GM19324 (cell line): ENCODE measurements around the gene EXOC6B.
"Not testable (repeated sequence)": the region's sequence is repeated elsewhere in the genome, so short reads cannot be mapped to it uniquely, and the experiment has no call there.

Experiments
- ATAC-seq: cut with Tn5 transposase; IDR thresholded peaks from one replicate; pipeline ENCODE4 v1.9.1; 2021; ENCODE audit warnings: mild to moderate bottlenecking, moderate library complexity; ENCODE audit not compliant: unreplicated experiment, low FRiP score

The EXOC6B gene

GRCh38 chr2:72562451-72563153 is 263.2 kb downstream of the EXOC6B start:
- ATAC-seq = no peak

DNA sequence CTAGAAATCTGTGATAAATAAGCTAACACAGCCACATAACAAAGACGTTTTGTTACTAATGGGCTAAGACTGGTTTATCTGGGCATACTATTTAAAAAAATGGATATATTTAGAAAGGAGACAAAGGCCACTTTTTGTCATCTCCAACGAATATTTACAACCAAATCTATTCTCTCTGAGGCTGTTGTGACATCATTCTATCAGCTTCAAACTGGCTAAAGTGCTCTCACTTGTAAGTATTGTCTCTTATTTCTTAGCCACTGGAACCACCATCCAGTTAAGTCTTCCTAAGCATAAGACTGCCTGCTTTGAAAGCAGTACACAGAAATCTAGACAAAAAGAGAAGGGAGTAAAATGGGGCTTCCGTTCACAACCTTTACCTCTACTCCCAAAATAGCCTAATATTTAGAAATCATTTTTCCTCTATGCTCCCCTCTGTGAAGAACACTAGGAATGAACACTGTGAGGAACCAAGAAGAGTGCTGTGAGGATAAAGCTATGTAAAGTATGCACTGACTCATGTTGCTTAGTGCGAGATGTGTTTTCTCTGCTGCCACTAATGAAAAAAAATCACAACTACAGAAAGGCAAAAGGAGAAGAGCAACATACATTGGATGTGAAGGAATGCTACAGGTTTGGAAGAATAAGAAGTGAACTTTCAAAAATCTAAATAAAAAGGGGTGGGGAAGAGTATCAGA is 264.1 kb downstream of the EXOC6B start:
- no peak for ATAC-seq

GRCh38 chr2:72555943-72556342 is 269.9 kb downstream of the EXOC6B start:
- no peak for ATAC-seq

DNA sequence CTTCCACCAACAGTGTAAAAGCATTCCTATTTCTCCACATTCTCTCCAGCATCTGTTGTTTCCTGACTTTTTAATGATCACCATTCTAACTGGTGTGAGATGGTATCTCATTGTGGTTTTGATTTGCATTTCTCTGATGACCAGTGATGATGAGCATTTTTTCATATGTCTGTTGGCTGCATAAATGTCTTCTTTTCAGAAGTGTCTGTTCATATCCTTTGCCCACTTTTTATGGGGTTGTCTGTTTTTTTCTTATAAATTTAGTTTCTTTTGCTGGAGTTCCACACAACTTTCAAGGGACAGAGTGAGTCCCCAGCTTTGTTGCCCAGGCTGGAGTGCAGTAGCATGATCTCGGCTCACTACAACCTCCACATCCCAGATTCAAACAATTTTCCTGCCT is 270.5 kb downstream of the EXOC6B start:
- not testable (repeated sequence) for ATAC-seq

- not testable (repeated sequence) for ATAC-seq
Measured at GRCh38 chr2:72554910-72555309, 270.9 kb downstream of the EXOC6B start.

DNA sequence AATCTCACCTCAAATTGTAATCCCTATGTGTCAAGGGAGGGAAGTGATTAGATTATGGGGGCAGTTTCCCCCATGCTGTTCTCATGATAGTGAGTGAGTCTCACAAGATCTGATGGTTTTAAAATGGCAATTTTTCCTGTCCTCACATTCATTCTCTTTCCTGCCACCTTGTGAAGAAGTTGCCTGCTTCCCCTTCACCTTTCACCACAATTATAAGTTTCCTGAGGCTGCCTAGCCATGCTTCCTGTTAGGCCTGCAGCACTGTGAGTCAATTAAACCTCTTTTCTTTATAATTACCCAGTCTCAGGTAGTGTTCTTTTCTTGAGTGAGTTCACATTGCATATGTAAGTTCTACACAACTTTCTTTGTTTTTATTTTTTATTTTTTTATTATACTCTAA is 271.5 kb downstream of the EXOC6B start:
- ATAC-seq = no peak

DNA sequence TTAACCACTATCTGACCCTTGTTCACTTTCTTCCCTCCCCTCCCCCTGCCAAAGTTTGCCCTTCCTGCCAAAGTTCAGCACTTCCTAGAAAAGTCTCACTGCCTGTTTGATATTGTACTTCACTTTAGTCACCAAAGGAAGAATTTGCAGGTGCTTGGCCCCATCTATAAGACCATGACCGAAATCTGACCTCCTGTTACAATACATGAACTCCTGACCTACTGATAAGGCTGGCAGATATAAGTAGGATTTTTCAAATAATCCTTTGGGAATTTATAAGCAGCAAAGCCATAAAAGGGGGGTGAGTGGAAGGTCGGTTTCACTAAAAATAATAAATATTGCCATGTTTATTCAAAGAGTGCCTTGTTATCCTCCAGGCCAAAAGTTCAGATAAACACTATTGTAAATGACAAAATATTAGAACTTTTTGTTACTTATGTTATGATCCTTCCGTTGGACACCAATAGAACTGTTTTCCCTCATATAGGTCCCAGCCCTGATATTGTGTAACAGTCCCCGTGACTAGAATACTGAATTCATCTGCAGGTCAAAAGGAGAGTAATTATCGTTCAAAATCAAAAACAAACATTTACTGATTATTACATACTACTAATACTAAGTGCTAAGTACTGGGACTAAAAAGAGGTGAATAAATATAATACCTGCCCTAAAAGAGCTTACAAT is 277.6 kb downstream of the EXOC6B start:
- no peak for ATAC-seq

DNA sequence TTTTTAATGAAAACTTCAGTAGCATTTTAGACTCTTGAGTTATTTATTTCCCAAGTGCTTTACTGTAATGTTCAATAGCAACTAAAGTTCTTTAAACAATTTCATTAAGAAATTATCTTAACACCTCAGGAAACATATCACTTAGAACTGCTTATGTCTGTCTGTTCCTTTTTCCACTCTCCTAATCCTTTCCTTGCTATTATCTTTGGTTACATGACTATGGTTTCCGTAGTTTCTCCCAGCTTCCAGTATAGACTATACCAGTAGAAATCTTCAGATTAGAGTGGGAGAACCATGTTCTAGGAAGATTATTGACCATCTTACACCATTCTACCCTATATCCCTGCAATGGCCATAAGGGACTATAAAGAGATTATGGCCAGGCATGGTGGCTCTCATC is 280.0 kb downstream of the EXOC6B start:
- no peak for ATAC-seq

GRCh38 chr2:72544554-72544953 is 281.3 kb downstream of the EXOC6B start:
- ATAC-seq = no peak

DNA sequence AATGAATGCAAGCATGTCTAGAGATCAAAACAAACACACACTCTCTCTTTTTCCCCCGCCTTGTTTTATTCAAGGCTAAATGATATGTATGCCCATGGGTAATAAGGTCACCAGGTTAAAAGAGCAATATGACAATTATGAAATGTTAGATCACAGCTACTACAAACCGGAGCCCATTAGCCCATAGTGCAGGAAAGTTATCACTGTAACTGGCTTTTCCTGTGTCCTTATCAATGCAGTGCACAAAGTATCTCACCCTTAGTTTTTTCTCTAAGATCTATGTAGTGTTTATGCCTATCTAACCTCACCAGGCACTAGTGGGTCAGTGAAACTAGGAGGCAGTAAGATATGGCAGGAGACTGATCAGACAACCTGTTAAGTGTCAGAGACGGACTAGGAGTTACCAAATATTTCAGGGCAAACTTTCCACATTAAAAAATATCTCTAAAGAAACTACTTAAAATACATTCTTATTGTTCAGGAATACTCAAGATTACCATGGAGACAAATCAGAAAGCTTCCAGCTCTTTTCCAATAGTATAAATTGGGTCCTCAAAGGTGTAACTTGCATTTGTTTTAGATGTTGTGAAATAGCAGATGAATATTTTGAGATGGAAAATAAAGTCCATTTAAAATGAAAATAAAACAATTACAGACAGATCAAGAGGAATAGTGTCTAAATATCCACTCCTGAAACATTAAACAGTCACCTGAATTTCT is 282.2 kb downstream of the EXOC6B start:
- ATAC-seq = no peak

- ATAC-seq = no peak
Measured at GRCh38 chr2:72539071-72539552, 286.7 kb downstream of the EXOC6B start.

- no peak for ATAC-seq
Measured at GRCh38 chr2:72538486-72538885, 287.3 kb downstream of the EXOC6B start.

- not testable (repeated sequence) for ATAC-seq
Measured at GRCh38 chr2:72535586-72535985, 290.2 kb downstream of the EXOC6B start.

GRCh38 chr2:72533765-72534164 is 292.1 kb downstream of the EXOC6B start:
- no peak for ATAC-seq

DNA sequence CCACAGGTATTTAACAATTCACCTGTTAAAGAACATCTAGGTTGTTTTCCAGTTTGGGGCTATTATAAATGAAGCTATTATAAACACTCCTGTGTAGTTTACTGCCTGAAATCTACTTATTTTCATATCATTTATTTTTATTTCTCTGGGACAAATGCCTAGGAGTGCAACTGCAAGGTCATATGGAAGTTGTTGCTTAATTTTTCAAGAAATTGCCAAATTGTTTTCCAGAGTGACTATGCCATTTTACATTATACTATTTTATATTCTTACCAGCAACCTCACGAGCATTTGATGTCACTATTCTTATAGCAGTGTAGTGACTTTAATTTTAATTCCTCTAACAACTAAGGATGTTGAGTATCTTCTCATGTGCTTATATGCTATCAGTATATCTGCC is 298.4 kb downstream of the EXOC6B start:
- no peak for ATAC-seq

- ATAC-seq = no peak
Measured at GRCh38 chr2:72526623-72527022, 299.2 kb downstream of the EXOC6B start.

DNA sequence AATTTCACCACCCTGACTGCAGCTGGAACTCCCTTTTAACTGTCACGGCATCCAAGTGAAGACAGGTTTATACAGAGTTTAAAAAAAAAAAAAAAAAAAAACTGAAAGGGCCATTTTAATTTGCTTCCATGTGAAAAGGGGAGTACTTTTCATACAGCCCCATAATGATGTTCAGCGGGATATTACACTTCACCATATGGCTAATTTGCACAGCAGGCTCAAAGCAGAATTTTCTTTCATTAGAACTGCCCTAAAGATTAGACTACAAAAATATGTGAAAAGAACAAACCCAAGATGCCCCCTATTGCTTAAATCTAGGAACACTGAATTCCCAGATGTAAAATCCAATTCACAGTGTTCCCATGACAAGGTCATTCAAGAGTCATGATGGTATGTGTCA is 301.8 kb downstream of the EXOC6B start:
- ATAC-seq = no peak

DNA sequence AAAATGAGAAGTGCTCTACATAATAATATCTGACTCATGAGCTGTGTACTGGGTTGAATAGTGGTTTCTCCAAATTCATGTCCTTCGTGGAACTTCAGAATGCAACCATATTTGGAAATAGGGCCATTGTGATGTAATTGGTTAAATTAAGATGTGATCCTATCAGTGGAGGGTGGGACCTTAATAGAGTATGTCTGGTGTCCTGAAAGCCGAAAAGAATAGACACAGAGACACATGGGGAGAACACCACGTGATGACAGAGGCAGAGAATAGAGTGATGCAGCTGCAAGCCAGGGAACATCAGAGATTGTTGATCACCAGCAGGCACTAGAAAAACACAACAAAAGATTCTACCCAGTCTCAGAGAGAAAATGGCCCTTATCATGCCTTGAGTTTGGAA is 310.1 kb downstream of the EXOC6B start:
- ATAC-seq = no peak

- no peak for ATAC-seq
Measured at GRCh38 chr2:72513011-72513410, 312.8 kb downstream of the EXOC6B start.

GRCh38 chr2:72512376-72512775 is 313.5 kb downstream of the EXOC6B start:
- no peak for ATAC-seq

GRCh38 chr2:72511906-72512305 is 313.9 kb downstream of the EXOC6B start:
- ATAC-seq = no peak
